Osteocyte (in vitro differentiated cells): ENCODE results near the gene HOXA13. TPM values are rescaled to one million over a fixed set of nuclear protein-coding genes. Genes with fewer than 3 reads are reported as not detected.

Experiments
- DNase-seq: peaks from one replicate; pipeline ENCODE4 v3.0.0; 2021; ENCODE audit warnings: mixed read lengths; ENCODE audit not compliant: unreplicated experiment; ENCODE audit errors: extremely low spot score
- H3K27ac Mint-ChIP-seq: one replicate; pipeline ENCODE4 v1.8.0; 2021; ENCODE audit warnings: mild to moderate bottlenecking, mixed read lengths; ENCODE audit not compliant: unreplicated experiment
- H3K27me3 Mint-ChIP-seq: one replicate; pipeline ENCODE4 v1.8.0; 2021; ENCODE audit warnings: mixed read lengths; ENCODE audit not compliant: unreplicated experiment
- H3K36me3 Mint-ChIP-seq: one replicate; pipeline ENCODE4 v1.8.0; 2021; ENCODE audit warnings: mixed read lengths; ENCODE audit not compliant: unreplicated experiment
- H3K4me1 Mint-ChIP-seq: one replicate; pipeline ENCODE4 v1.8.0; 2021; ENCODE audit warnings: mixed read lengths; ENCODE audit not compliant: unreplicated experiment
- H3K4me3 Mint-ChIP-seq: one replicate; pipeline ENCODE4 v1.8.0; 2021; ENCODE audit warnings: mild to moderate bottlenecking, moderate library complexity, mixed read lengths; ENCODE audit not compliant: unreplicated experiment
- H3K9me3 Mint-ChIP-seq: one replicate; pipeline ENCODE4 v1.8.0; 2021; ENCODE audit warnings: mixed read lengths; ENCODE audit not compliant: unreplicated experiment
- CTCF ChIP-seq: fragments of 200-600 bp; sonication (generic); IDR thresholded peaks from 2 replicates; pipeline ENCODE4 v1.5.0; 2021; ENCODE audit warnings: antibody characterized with exemption, mild to moderate bottlenecking, moderate library complexity
- total RNA-seq: library from RNA; stranded (reverse); gene quantifications from 2 replicates; pipeline ENCODE4 v1.2.1, GENCODE V29; 2021

The HOXA13 gene
- total RNA-seq, 1 donor from 2014 or later, result not detected

GRCh38 chr7:27160546-27161213 is 39.2 kb downstream of the HOXA13 start:
- TF ChIP-seq CTCF, result peak; percentile 99
- peaks cover 7% of the 10 kb centered on the region for H3K9me3 Mint-ChIP-seq
- peaks cover 7% of the 10 kb centered on the region for H3K4me1 Mint-ChIP-seq
- H3K27ac Mint-ChIP-seq, result no peak overlapping the region
- no peaks in the 10 kb centered on the region for H3K36me3 Mint-ChIP-seq
- H3K27me3 Mint-ChIP-seq, result peaks cover 84% of the 10 kb centered on the region
- peak overlapping the region; percentile 66 for H3K4me3 Mint-ChIP-seq
- DNase-seq, result peak; percentile 93

- TF ChIP-seq CTCF, result no peak
- H3K4me3 Mint-ChIP-seq, result no peak overlapping the region
- no peak overlapping the region for H3K27ac Mint-ChIP-seq
- H3K9me3 Mint-ChIP-seq, result peaks cover 7% of the 10 kb centered on the region
- peaks cover 85% of the 10 kb centered on the region for H3K27me3 Mint-ChIP-seq
- H3K4me1 Mint-ChIP-seq, result peaks cover 7% of the 10 kb centered on the region
- DNase-seq, result no peak
- H3K36me3 Mint-ChIP-seq, result no peaks in the 10 kb centered on the region
These were observed 39.7 kb downstream of the HOXA13 start for GRCh38 chr7:27160145-27160545.

- H3K27me3 Mint-ChIP-seq, result peaks cover 87% of the 10 kb centered on the region
- no peak for DNase-seq
- no peak overlapping the region for H3K27ac Mint-ChIP-seq
- H3K36me3 Mint-ChIP-seq, result peaks cover 1% of the 10 kb centered on the region
- H3K4me1 Mint-ChIP-seq, result peaks cover 12% of the 10 kb centered on the region
- H3K9me3 Mint-ChIP-seq, result peaks cover 7% of the 10 kb centered on the region
- no peak for TF ChIP-seq CTCF
- H3K4me3 Mint-ChIP-seq, result no peak overlapping the region
These were observed 40.4 kb downstream of the HOXA13 start for GRCh38 chr7:27159266-27160144.

GRCh38 chr7:27158436-27159265 is 41.2 kb downstream of the HOXA13 start:
- H3K9me3 Mint-ChIP-seq, result peaks cover 7% of the 10 kb centered on the region
- H3K4me1 Mint-ChIP-seq, result peaks cover 12% of the 10 kb centered on the region
- no peak for TF ChIP-seq CTCF
- peaks cover 88% of the 10 kb centered on the region for H3K27me3 Mint-ChIP-seq
- H3K27ac Mint-ChIP-seq, result no peak overlapping the region
- no peak overlapping the region for H3K4me3 Mint-ChIP-seq
- DNase-seq, result no peak
- H3K36me3 Mint-ChIP-seq, result peaks cover 1% of the 10 kb centered on the region
